Renal pelvis (tissue), 12 donors: ENCODE results near the gene KIF21B. TPM values are rescaled to one million over a fixed set of nuclear protein-coding genes. Genes with fewer than 3 reads are reported as not detected.

Source experiments
- DNase-seq: peaks from one replicate; pipeline ENCODE4 v3.0.0-alpha.2; 2013
- long read RNA-seq, 16 experiments: transcript quantifications; one replicate each; lab custom pipeline, GENCODE V29; 2026
- polyA plus RNA-seq, 3 donors: library from polyadenylated mRNA; unstranded; fragments of 120-200 nt; gene quantifications; one replicate each; pipeline ENCODE4 v1.2.1, GENCODE V29; 2013; ENCODE audit not compliant: insufficient read length in 3 of 3

Gene KIF21B, protein sequence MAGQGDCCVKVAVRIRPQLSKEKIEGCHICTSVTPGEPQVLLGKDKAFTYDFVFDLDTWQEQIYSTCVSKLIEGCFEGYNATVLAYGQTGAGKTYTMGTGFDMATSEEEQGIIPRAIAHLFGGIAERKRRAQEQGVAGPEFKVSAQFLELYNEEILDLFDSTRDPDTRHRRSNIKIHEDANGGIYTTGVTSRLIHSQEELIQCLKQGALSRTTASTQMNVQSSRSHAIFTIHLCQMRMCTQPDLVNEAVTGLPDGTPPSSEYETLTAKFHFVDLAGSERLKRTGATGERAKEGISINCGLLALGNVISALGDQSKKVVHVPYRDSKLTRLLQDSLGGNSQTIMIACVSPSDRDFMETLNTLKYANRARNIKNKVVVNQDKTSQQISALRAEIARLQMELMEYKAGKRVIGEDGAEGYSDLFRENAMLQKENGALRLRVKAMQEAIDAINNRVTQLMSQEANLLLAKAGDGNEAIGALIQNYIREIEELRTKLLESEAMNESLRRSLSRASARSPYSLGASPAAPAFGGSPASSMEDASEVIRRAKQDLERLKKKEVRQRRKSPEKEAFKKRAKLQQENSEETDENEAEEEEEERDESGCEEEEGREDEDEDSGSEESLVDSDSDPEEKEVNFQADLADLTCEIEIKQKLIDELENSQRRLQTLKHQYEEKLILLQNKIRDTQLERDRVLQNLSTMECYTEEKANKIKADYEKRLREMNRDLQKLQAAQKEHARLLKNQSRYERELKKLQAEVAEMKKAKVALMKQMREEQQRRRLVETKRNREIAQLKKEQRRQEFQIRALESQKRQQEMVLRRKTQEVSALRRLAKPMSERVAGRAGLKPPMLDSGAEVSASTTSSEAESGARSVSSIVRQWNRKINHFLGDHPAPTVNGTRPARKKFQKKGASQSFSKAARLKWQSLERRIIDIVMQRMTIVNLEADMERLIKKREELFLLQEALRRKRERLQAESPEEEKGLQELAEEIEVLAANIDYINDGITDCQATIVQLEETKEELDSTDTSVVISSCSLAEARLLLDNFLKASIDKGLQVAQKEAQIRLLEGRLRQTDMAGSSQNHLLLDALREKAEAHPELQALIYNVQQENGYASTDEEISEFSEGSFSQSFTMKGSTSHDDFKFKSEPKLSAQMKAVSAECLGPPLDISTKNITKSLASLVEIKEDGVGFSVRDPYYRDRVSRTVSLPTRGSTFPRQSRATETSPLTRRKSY (N-terminal part only)
- polyA plus RNA-seq = 1 to 10 TPM; 2.4 to 3.2 (median 2.9) TPM
- long read RNA-seq, donor 1 = 0 reads
- long read RNA-seq, donor 2 = 0 reads
- long read RNA-seq, donor 3 = 0 reads
- long read RNA-seq, donor 4 = 0 reads
- long read RNA-seq, donor 5 = 0 reads
- long read RNA-seq, donor 6 = 0 reads
- long read RNA-seq, donor 7 = 0 reads
- long read RNA-seq, donor 8 = 0 reads
- long read RNA-seq, donor 9 = 0 reads
- long read RNA-seq, donor 10 = 0 reads
- long read RNA-seq, donor 11 = 0 reads
- long read RNA-seq, donor 12 = 0 reads
- long read RNA-seq, donor 13 = 0 reads
- long read RNA-seq, donor 14 = 0 reads
- long read RNA-seq, donor 15 = 0 reads
- long read RNA-seq, donor 16 = 0 reads

DNA sequence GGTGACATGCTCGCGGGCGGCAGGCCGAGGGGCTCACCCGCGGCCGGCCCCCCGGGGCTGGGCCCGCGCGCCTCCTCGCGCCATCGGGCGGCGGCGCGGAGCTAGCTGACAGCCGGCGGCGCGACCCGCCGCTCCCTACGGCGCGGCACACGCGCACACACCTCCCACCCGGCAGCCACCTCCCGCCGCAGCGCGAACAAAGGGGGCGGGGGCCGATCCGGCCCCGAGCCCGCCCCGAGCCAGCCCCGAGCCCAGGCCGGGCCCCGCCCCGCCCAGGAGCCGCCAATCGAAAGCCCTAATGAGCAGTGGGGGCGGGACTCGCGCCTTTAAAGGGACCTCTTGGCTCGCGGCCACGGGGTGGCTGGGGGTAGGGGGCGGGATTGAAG lies at the start of gene KIF21B:
KIF21B (minus strand) TSS at position 198 of the 386 bp plus-strand sequence. CDS start 331 bp downstream, outside the sequence.
- DNase-seq = peak; percentile 82

DNA sequence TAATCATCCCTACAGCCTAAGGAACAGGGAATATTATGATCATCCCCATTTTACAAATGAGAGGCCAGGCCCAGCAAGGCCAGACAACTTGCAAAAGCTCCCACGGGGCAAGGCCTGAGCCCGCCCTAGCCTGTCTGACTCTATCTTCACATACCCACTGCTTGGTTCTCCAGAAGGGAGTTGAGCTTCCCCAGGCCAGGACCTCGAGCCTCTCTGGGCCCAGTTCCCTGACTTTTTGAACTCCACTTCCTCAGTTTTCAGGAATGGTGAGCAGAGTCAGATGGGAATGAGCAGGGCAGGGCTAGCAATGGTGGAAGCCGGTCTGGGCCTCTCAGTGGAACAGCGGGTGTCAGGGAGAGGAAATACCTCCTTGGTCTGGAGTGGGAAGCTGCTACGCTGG lies 49.4 kb upstream of the KIF21B start:
- DNase-seq = no peak

DNA sequence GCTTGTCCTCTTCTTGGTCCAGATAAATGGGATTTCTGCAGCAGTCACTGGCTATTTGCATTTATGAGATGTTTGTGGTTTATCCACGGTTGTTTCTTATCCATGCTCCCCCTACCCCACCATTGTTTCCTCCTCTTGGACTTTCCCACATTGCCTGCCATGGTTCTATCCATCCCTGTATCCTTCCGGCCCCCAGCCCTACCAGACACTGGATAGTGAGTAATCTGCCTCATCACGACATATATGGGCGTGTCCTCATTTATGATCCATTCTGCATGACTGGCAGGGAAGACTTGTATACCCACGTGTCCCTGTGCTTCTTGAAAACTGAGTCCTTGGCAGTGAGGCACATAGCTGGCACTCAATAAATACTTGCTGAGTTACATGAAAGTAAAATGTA lies 48.6 kb upstream of the KIF21B start:
- DNase-seq = no peak

DNA sequence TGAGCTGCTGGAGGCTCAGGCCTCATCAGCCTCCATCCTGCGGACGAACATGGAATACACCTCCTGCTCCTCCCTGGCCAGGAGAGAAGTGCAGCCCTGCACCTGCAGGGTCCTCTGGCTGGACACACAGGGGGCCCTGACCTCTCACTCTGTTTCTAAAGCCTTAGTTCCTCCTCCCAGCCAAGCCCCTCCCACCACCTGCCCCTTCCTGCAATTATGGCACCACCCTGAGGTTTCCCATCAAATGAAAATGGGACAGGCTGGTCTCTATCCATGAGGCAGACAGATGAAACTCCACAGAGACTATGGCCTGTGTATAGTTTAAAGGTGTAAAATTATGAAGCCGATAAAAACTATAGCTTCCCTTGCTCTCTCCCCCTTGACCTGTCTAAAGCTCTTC lies 46.1 kb upstream of the KIF21B start:
- DNase-seq = no peak

DNA sequence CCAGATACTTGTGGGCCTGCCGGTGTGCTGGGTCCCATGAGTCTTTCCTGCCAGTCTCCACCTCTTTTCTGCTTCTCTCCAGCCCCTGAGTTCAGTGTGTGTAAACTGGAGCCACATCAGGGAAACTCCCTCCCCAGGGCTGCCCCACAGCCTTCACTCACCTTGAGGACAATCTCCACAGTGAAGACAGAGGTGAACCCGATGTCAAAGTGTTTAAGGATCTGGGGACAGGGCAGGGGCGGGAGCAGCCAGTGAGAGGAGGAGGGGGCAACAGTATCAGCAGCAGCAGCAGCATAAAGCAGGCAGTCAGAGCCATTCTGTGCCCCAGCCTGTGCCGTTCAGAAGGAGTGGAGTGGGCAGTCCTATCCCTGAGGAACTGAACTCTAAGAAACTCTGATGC lies 45.5 kb upstream of the KIF21B start:
- no peak for DNase-seq

DNA sequence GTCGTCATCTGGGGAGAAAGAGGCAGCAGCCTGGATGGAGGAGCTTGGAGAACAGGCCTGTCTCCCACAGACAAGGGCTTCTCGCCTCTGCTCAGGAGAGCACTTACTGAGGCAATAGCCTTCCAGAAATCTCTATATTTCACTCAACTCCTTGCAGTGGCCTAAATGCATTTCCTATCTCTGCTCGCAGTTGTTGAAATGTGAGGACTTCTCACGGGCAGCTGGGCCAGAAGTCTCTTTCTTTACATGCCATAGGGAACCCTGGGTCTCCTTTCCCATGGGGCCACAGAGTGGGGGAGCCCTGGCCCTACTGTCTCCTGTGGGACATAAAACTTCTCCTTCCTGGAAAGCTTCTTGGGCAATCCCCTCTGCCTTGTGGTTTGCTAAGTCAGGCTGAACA lies 43.5 kb upstream of the KIF21B start:
- DNase-seq = no peak

DNA sequence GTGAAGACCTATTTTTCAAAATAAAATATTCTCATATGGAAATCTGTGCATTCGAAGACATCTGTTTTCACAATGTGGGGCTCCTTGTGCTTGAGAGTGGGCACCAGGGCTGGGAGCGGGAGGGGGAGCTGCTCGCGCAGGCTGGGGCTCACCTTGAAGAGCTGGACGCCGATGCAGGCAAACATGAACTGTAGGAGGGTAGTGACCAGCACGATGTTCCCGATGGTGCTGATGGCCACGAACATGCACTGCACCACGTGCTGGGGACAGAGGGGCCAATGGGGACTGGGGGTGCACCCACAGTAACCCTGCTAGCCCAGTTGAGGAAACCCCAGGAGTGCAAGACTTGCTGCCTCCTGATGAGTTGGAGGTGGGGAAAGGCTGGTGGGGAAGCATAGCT lies 42.2 kb upstream of the KIF21B start:
- no peak for DNase-seq

DNA sequence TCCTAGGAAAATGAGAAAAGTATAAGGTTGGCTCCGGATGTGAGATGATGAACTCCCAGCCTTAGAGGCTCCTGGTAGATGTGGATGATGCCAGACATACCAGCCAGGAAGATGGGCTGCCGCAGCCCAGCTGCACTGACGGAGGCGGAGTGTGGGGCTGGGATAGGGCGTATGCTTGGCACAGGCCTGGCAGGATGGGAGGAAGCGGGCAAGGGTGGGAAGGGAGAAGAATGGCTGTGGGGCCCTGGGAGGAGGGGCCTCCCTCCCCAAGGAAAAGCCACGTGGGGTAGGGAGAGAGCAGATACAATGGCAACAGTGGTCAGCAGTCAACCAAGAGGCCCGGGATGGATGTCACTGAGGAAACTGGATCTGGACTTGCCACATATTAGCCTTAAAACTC lies 41.3 kb upstream of the KIF21B start:
- DNase-seq = no peak

DNA sequence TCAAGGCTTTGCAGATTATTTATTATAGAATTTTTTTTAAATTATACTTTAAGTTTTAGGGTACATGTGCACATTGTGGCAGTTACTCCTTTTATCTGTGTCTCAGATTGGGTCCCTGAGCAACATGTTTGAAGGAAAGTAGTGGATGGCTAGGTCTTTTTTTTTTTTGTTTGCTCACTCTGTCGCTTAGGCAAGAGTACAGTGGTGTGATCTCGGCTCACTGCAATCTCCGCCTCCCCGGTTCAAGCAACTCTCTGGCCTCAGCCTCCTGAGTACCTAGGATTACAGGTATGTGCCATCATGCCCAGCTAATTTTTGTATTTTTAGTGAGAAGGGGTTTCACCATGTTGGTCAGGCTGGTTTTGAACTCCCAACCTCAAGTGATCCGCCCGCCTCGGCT lies 39.6 kb upstream of the KIF21B start:
- DNase-seq = no peak

DNA sequence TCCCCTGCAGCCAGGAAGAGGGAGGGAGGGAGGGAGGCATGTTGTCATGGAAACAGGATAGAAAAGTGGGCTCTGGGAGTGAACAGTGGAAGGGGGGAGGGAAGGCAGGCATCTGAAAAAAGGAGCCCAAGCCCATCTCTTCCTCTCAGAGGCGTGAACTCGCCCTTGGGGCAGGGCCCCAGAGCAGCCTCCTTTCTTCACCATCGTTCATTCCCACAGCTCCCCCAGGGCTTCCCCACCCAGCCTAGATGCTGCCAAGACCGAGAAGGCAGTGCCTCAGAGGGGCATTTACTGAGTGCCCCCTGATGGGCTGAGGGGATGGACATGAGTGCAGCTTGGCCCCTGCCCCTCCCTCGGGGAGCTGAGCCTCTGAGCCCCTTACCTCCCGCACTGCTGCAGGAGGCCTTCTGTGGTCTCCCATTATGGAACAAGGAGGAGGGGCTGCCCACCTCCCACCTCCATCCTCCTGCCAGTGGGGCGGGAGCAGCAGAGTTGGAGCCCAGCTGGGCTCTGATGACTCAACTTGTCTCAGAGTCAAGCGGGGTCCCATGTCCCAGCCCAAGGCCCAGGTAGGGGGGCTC lies 39.1 kb upstream of the KIF21B start:
- no peak for DNase-seq

DNA sequence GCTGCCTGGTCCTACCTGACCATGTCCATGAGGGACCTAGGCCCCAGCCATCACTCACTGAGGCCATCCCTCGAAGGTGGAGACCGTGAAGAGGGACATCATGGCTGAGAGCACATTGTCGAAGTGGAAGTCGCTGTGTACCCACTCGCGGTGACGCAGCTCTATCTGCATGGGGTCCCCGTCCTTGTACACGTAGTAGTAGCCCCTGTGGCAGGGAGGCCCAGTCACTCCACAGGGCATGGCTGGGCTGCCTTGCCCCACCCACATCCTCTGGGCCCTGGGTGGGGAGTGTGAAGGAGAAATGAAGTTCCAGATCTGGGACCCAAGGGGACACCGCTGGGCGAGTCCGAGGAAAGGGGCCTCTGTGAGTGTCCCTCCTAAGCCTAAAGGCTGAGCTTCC lies 38.4 kb upstream of the KIF21B start:
- no peak for DNase-seq

DNA sequence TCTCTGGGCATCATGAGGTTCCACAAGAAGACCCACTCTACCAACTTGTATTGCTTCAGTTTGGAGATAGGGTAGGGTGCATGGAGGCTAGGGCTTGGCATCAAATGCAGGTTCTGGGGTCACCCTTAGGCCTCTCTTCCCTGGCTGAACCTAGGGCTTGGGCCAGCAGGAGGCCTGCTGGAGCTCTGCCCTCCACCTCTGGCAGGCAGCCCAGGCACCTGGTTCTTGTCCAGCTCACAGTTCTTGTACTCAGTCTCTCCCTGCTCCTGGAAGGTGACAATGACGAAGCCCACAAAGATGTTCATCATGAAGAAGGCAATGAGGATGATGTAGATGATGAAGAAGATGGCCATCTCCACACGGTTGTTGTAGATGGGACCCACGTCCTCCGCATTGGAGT lies 37.5 kb upstream of the KIF21B start:
- no peak for DNase-seq

DNA sequence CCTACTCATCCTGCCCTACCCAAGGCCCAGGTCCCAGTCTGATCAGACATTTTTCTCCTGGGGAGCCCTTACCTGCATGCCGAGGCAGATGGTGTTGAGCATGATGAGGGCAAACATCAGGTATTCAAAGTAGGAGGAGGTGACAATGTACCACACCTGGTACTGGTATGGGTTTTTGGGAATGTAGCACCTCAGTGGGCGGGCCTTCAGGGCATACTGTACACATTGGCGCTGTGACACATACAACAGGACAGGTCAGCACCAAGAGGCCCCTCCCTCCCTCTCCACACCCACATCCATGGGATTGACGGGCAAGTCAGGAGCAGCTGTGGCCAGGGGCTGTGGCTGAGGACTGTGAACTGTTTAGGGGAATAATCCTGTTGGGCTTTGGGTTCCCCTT lies 37.1 kb upstream of the KIF21B start:
- no peak for DNase-seq

DNA sequence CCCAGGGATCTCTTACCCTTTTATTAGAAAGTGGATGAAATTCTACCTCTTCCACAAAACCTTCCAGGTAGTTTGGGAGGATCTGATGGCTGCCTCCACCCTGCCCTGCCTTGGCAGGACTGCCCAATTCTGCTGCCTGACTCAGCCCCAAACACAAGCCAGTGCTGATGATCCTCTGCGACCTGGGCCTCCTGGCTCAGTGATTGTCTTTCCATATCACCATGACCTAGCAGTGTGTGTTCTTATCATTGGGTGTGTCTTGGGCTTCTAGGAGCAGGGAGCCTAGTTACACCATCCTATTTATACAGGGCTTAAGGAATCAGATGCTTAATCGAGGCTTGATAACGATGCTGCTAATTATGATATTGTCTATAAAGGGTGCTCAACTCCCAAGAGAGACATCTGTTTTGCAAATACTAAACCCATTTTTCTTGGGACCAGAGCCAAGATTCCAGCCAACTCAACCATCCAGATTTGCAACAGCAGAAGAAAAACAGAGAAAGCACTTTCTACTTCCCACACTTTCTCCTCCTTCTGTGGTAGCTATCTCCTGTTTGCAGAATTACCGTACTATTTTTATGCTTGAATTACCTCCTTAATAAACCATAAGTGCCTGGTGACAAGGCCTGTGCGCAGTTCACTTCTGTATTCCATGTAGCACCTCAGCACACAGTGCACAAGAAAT lies 36.5 kb upstream of the KIF21B start:
- no peak for DNase-seq

DNA sequence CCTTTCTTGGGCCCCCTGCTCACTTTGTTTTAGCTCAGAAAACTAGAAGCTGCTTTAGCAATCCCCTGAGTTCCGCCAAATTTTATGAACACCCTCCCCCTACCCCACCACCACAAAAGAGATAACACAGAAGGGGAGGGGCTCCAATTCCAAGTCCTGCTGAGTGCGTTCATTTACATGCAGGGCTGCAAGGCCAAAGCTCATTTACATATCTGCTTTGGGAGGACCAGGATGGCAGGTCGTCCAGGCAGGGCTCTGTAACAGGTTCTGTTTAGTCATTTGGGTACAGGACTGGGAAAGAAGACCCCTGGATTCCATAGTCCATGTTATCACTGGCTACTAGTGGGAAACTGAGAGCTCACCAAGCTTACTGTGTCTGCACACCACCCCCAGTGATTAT lies 35.9 kb upstream of the KIF21B start:
- no peak for DNase-seq

DNA sequence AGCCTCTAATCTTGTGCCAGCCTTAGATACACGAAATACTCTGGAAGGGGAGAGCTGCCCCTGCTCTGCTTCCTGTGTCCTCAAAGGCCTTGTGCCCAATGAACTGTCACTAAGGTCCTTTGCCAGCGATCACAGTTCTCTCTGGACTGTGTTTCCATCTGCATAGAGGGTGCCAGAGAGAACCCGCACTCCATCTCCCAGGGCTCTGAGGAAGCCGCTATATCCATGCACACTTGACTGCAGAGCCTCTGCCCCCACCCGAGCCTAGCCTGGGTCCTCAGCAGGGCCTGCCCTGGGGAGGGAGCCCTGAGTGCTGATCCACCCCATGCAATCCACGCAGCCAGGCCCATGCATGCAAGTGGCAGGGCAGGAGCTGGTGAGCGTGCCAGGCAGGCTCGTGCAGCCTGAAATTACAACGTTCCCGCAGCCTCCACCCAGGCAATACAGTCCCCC lies 30.6 kb upstream of the KIF21B start:
- no peak for DNase-seq

DNA sequence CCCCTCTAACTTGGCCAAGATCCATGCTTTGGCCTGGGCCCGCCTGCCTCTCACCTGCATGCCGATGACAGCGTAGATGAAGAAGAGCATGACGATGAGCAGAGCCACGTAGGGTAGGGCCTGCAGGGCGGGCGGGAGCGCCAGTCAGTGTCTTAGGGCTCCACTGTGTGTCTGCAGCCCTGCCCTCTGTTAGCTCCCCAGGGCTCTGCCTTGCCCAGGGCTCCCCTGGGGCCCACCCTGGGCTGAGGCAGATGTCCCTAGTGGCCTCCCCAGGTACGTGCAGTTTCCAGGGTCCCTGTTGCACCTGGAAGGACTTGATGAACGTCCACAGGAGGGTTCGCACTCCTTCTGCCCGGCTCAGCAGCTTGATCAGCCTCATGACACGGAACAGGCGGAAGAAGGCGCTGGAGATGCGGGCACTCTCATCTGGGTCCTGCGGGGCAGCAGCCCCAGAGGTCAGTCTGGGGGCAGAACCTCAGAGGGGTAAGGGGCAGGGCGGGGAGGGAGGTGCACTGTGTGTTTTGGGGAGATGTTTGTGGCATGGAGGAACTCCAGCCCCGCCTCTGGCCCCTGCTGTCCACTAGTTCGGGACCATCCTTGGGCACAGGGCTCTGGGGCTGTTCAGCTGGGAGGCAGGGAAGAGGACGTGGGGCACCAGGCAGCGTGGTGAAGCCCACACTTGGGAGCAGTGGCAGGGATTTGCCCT lies 29.8 kb upstream of the KIF21B start:
- DNase-seq = no peak

DNA sequence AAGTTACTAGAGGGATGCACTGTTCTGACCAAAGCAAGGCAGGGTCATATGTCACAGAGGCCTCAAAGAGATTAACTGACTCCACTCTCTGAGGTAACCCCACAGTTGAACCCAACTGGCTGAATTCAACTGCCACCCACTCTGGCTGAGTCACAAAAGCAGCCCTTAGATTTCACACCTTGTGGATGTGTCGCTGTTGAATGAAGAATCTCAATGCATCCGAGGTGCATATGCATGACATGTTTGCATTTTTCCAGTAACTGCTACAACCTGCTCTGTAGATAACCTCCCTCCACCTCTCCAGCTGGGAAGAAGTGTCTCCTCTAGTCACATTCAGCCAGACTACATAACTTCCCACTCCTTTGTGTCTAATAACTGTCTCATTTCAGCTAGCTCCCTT lies 27.9 kb upstream of the KIF21B start:
- DNase-seq = no peak

DNA sequence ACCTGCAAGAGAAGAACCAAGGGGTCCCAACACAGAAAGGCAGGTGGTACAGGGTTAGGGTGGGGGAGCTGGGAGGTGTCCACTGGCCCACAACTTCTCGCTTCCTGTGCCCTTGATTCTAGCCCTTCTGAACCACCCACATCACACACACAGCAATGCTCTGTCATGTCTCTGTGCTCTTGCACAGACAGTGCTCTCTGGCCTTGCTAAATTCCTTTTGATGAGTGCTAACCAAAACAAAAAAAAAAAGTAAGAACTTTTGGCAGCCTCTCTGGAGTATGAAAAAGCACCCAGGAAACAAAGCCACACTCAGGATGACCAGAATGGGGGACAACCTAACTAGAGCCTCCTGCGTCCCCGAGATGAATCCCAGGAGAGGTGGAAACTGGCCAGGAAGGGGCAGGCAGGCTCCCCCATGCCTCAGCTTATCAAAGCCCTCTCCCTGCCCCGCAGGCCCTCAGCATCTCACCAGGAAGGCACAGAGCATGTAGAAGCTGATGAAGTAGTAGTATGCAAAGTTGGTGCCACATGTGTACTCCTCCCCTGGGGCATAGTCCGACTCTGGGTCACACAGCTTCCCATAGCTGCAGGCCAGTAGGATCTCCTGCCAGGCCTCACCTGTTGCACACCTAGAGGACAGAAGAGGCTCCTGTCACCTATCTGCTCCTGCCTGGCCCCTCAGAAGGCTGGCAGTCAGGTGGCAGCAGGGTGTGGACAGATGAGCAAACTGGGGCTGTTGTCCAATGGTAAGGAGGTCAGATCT lies 27.2 kb upstream of the KIF21B start:
- no peak for DNase-seq
